HS-27A (cell line): ENCODE measurements around the gene CDH11.

ENCODE experiments used
- DNase-seq: peaks from one replicate; pipeline ENCODE4 v3.0.0-alpha.2; 2012; ENCODE audit warnings: low read depth, missing footprints

CDH11 gene

GRCh38 chr16:64977206-64977920 lies 144.5 kb downstream of the CDH11 start:
- DNase-seq = no peak

DNA sequence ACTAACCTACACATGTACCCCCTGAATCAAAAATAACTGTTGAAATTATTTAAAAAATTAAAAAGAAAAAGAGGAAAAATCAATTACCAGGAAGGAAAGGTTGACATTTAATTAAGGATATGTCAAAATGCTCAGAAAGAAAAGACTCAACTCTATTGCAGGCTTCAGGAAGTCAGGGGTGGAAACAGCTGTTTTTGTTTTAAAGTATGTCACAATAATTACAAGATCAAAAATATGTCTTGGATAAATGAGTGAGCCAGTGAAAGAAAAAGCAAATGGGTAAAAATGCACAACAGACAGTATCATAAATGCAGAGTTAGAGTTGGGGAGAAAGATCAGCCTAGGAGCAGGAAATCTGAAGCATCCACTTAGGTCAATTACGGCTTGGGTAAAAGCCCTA lies 146.0 kb downstream of the CDH11 start:
- no peak for DNase-seq

GRCh38 chr16:64974381-64974780 lies 147.5 kb downstream of the CDH11 start:
- no peak for DNase-seq

DNA sequence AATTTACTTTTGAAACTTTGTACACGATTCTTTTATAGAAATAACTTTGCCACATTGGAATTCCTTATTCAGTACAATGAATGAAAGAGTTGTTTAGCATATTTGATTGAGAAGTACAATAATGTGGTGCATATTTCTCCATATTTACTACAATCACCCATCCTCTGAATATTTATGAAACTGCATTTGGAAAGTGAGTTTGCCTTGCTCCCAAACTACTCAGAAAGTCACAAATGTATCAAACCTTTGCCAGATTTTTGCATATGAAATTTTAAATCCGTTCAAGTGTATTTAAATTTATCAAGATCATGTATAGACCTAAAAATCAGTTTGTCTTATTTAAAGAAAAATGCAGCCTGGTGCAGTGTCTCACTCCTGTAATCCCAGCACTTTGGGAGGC lies 148.7 kb downstream of the CDH11 start:
- DNase-seq = no peak

GRCh38 chr16:64971171-64971570 lies 150.7 kb downstream of the CDH11 start:
- no peak for DNase-seq

- no peak for DNase-seq
These were observed 152.6 kb downstream of the CDH11 start for GRCh38 chr16:64969221-64969620.

- DNase-seq = no peak
These were observed 153.3 kb downstream of the CDH11 start for GRCh38 chr16:64968539-64968938.

DNA sequence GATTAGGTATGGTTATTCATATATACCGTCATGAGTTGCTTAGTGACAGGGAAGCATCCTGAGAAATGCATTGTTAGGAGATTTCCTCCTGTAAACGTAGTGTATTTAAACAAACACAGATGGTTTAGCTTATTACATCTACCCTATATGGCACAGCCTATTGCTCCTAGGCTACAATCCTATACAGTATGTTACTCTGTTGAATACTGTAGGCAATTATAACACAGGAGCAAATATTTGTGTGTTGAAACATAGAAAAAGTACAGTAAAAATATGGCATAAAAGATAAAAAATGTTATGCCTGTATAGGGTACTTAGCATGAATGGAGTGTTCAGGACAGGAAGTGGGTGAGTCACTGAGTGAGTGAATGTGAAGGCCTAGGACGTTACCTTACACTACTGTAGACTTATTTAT lies 157.7 kb downstream of the CDH11 start:
- peak; percentile 4 for DNase-seq

DNA sequence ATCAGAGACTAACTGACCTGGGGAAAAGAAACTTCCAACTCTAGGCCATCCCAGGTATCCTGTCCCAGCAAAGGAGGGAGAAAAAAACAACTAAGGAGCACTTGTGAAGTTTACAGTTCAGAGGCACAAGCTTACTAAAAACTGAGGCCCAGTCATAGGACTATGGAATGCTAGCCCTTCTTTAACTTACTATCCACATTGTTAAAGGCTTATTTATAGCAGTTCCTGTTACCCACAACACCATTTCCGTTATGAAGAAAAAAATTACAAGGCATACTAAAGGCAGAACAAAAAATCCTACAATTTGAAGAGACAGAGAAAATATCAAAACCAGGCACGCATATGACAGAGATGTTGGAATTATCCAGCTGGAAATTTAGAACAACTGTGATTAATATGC lies 159.1 kb downstream of the CDH11 start:
- DNase-seq = no peak

DNA sequence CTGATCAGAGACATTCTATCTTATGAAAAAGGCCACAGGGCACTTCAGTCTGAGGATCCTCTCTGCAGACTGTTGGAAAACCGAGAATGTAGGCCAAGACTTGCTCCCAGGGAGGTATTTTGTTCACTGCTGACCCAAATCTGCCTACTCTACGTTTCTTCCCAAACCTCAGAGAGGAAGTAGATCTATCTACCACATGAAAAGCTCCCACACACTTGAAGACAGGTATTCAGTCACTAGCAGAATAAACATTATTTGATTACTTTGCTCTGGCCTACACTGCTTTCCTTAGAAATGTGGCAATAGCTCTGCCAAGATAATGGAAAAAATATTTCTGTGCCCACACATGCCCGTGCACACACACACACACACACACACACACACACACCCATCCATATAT lies 164.6 kb downstream of the CDH11 start:
- no peak for DNase-seq

- peak; percentile 8 for DNase-seq
These were observed 169.7 kb downstream of the CDH11 start for GRCh38 chr16:64952177-64952576.

DNA sequence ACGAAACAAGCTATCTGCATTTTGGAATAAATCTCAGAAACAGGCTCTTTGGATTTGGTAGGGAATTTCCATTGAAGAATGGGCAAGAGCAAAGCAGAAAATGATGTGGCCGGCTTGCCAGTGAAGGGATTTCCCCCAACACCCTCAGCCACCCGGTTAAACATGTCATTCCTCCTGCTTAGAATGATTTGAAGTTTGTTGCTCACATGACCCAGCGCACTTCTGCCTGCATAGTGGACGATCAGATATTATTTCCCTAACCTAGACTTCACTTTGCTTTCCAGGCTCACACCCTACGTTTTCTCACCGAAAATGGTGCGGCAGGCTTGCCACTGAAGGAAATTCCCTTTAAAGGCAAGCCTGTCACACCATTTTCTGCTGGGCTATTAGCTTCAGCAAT lies 170.7 kb downstream of the CDH11 start:
- no peak for DNase-seq

GRCh38 chr16:64950731-64951130 lies 171.1 kb downstream of the CDH11 start:
- DNase-seq = no peak

GRCh38 chr16:64950262-64950661 lies 171.6 kb downstream of the CDH11 start:
- no peak for DNase-seq

GRCh38 chr16:64948056-64948455 lies 173.8 kb downstream of the CDH11 start:
- DNase-seq = no peak

GRCh38 chr16:64947651-64948050 lies 174.2 kb downstream of the CDH11 start:
- DNase-seq = no peak

GRCh38 chr16:64933885-64934284 lies 188.0 kb downstream of the CDH11 start:
- no peak for DNase-seq

DNA sequence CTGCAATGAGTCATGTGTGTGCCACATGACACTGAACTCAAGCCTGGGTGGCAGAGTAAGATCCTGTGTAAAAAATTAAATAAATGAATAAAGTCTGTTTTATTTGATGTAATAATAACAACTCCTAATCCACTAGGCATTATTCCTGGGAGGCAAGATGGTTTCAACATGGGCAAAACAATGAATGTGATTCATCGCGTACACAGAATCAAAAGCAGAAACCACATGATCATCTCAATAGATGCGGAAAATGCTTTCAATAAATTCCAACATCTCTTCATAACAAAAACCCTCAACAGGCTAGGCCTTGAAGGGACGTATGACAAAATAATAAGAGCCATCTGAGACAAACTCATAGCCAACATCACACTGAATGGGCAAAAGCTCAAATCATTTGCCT lies 195.4 kb downstream of the CDH11 start:
- DNase-seq = no peak

DNA sequence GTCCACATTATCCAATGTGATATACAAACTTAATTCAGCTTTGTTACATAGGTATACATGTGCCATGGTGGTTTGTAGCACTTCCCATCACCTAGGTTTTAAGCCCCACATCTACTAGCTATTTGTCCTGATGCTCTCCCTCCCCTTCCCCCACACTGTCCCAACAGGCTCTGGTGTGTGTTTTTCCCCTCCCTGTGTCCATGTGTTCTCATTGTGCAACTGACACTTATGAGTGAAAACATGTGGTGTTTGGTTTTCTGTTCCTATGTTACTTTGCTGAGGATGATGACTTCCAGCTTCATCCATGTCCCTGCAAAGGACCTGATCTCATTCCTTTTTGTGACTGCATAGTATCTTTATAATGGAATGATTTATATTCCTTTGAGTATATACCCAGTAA lies 196.7 kb downstream of the CDH11 start:
- no peak for DNase-seq

DNA sequence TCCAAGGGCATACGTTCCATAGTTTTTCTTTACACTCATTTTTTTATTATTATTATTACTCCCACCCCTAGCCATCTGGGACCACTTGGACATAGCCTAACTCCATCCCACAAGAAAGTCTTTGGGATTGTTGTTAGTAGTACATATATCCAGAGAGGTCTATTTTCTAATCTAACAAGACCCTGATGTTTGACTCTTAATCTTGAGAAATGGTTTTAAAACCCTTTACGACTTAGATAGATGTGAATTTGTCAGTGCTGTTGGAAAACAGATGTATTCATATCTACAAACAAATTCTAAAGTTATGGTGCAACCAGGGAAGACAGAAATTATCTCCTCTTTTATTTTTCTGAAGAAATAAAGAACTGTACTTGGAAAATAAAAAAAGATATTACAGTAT lies 197.8 kb downstream of the CDH11 start:
- DNase-seq = no peak

GRCh38 chr16:64919929-64920607 lies 201.8 kb downstream of the CDH11 start:
- no peak for DNase-seq

GRCh38 chr16:64919141-64919540 lies 202.7 kb downstream of the CDH11 start:
- DNase-seq = no peak

DNA sequence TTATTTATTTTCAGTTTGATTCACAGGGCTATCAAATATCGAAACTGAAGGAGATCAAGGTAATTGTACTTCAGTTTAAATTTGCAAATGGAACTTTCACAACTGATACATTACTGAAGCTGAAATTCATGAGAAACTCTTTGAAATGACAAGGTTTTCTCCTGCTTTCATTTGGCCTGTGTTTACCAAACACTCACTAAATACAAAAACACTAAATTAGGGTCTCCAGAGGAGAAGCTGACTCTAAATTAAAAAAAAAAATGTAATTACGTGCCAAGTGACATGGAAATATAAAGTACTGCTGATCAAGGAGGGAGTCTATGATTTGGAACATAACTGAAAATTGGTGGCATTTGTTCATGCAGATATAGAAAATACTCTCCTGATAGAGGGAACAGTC lies 205.8 kb downstream of the CDH11 start:
- DNase-seq = no peak

- DNase-seq = peak; percentile 8
These were observed 211.5 kb downstream of the CDH11 start for GRCh38 chr16:64910356-64910755.
